ENCODE results near the gene GMEB2. TPM values are rescaled to one million over a fixed set of nuclear protein-coding genes. Genes with fewer than 3 reads are reported as not detected.
A peak's percentile ranks its signal among the peaks of the same experiment; 100 is the strongest.
"Not testable (repeated sequence)": the region's sequence is repeated elsewhere in the genome, so short reads cannot be mapped to it uniquely, and the experiment has no call there.

Gene GMEB2, protein sequence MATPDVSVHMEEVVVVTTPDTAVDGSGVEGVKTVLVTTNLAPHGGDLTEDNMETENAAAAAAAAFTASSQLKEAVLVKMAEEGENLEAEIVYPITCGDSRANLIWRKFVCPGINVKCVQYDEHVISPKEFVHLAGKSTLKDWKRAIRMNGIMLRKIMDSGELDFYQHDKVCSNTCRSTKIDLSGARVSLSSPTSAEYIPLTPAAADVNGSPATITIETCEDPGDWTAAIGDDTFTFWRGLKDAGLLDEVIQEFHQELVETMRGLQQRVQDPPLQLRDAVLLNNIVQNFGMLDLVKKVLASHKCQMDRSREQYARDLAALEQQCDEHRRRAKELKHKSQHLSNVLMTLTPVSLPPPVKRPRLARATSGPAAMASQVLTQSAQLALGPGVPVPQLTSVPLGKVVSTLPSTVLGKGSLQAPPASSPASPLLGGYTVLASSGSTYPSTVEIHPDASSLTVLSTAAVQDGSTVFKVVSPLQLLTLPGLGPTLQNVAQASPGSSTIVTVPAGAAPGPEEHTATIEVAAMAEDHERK
- total RNA-seq = 4.5 TPM

DNA sequence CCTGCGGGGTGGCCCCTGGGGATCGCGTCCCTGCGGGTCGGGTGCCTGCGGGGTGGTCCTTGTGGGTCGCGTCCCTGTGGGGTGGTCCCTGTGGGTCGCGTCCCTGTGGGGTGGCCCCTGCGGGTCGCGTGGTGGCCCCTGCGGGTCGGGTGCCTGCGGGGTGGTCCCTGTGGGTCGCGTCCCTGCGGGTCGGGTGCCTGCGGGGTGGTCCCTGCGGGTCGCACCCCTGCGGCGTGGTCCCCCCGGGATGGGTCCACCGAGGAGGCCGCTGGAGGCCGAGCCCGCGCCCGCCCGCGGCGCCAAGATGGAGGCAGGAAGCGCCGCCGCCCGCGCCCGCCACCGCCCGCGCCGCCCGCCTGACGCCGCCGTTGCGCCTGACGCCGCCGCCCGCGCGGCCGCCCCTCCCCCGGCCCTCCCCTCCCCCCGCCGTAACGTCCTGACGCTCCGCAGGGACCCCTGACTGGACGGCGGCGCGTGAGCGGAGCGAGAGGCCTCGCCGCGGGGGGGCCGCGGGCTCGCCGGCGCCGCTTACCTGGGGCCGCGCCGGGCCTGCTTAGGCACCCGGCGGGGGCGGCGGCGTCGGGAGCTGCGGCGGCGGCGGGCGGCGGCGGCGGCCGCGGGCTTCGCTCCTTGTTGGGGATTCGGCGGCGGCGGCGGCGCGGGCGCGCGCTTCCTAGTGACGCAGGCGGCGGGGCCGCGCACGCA is at the start of gene GMEB2:
TSS of gene GMEB2 (minus strand) at position 678 of the 705 bp plus-strand sequence. CDS start 7,704 bp downstream, outside the sequence.
- DNase-seq (ENCODE audit: low spot score) = peak; percentile 79
- ATAC-seq = peak; percentile 59

DNA sequence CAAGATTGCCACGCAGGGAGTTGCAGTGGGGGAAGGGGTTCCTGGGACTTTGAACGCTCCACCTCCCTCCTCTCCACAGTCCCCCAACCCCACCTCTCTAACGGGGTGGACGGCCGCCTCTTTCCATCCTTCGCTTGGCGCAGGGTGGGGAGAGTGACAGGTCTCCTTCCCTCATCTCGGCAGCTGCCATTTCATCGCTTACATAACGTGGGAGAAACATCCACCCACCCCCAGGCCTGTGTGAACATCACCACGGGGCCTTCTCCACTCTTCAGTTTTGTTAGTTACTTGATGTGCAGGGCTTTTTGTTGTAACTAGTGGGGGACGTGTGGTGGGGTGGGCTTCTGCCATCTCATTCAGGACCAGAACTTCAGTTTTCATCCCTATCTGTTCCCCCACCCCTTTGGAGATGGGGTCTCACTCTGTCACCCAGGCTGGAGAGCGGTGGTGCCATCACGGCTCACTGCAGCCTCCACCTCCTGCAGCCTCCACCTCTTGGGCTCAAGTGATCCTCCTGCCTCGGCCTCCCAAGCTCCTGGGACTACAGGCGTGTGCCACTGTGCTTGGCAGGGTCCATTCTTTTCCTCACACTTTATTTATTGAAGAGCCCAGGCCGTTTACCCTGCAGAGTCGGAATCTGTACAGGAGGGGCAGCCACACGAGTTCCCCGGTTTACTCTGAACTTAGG is 48.9 kb upstream of the GMEB2 start:
- ATAC-seq (no peak), DNase-seq (ENCODE audit: low spot score) (no peak)

GRCh38 chr20:63673951-63674350 is 47.0 kb upstream of the GMEB2 start:
- DNase-seq (ENCODE audit: low spot score) (no peak), ATAC-seq (no peak)

DNA sequence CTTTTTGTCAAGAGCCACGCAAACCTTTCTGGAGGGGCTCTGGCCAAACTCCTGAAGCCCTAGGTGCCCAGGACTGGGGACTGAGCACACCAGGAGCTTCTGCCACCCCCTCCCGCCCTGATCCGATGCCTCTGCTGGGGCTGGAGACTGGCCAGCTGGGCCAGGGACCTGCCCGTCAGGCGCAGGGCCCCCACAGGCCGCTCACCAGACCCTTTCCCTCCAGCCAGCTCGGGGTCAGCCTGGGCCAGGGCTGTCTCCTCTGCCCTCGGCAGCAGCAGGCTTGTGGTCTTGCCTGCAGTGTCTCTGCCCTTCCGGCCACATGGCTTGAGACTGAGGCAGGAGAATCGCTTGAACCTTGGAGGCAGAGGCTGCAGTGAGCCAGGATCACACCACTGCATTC is 45.8 kb upstream of the GMEB2 start:
- DNase-seq (ENCODE audit: low spot score) = no peak

DNA sequence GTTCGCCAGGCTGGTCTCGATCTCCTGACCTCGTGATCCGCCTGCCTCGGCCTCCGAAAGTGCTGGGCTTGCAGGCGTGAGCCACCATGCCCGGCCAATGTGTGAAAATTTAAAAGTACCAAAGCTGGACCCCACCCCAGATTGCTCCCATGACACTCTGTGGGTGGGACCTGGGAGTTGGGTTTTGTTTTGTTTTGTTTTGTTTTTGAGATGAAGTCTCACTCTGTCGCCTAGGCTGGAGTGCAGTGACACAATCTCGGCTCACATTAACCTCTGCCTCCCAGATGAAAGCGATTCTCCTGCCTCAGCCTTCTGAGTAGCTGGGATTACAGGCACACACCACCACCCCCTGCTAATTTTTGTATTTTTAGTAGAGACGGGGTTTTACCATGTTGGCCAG is 44.8 kb upstream of the GMEB2 start:
- not testable (repeated sequence) for ATAC-seq; DNase-seq (ENCODE audit: low spot score)

More for the DNA sequence above, 45.8 kb upstream of the GMEB2 start:
- peak; percentile 38 for ATAC-seq

- no peak for DNase-seq (ENCODE audit: low spot score)
- no peak for ATAC-seq
Measured at GRCh38 chr20:63668351-63668750, 41.5 kb upstream of the GMEB2 start.

DNA sequence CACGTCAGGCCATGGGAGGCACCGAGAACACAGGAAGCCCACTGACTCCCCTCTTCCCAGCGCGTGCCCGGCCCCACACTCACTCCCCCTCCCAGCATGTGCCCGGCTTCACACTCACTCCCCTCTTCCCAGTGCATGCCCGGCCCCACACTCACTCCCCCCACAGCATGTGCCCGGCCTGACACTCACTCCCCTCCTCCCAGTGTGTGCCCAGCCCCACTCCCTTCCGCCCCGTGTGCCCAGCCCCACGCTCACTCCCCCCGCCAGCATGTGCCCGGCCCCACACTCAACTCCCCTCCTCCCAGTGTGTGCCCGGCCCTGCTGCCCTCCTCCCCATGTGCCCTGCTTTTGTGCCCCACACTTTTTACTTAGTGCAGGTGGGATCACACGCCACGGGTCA is 41.0 kb upstream of the GMEB2 start:
- DNase-seq (ENCODE audit: low spot score) (no peak), ATAC-seq (no peak)

GRCh38 chr20:63665708-63666107 is 38.8 kb upstream of the GMEB2 start:
- ATAC-seq = no peak

GRCh38 chr20:63664861-63665594 is 38.1 kb upstream of the GMEB2 start:
- no peak for DNase-seq (ENCODE audit: low spot score)
- no peak for ATAC-seq

More at GRCh38 chr20:63665708-63666107, 38.8 kb upstream of the GMEB2 start:
- no peak for DNase-seq (ENCODE audit: low spot score)

DNA sequence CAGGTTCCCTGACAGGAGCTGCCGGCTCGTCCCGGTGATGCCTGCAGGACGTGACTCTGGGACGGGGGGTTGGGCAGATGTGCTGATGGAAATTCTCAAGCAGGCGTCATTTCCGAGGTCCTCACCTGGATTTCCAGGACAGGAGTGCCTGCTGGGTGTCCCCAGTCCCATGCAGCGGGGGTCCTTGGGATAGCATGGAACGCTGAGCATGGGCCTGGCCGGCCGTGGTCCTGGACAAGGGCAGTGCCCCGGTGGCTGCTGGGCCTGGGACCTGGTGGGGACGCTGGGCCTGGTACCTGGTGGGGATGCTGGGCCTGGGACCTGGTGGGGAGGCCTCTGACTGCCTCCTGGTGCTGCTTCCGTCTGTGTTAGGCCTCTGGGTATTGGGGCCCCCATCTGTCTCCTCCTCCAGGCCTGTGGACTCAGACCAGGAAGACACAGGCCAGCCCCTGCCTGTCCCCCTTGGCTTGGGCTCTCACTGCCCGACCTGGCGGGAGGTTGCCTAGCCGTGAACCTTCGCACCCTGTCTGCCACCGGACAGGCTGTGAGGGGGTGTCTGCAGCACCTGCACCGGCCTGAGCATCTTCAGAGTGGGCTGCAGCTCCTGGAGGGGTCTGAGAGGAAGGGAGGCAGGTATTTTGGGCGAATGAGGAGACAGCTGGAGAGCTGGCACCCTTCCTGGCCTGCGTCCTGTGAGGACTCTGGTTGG is 37.4 kb upstream of the GMEB2 start:
- ATAC-seq = no peak
- no peak for DNase-seq (ENCODE audit: low spot score)

GRCh38 chr20:63663332-63664066 is 36.6 kb upstream of the GMEB2 start:
- no peak for ATAC-seq

GRCh38 chr20:63662813-63663189 is 35.9 kb upstream of the GMEB2 start:
- ATAC-seq = no peak

More at GRCh38 chr20:63663332-63664066, 36.6 kb upstream of the GMEB2 start:
- no peak for DNase-seq (ENCODE audit: low spot score)

GRCh38 chr20:63661959-63662812 is 35.3 kb upstream of the GMEB2 start:
- DNase-seq (ENCODE audit: low spot score) (no peak), ATAC-seq (no peak)

More at GRCh38 chr20:63662813-63663189, 35.9 kb upstream of the GMEB2 start:
- DNase-seq (ENCODE audit: low spot score) = no peak

DNA sequence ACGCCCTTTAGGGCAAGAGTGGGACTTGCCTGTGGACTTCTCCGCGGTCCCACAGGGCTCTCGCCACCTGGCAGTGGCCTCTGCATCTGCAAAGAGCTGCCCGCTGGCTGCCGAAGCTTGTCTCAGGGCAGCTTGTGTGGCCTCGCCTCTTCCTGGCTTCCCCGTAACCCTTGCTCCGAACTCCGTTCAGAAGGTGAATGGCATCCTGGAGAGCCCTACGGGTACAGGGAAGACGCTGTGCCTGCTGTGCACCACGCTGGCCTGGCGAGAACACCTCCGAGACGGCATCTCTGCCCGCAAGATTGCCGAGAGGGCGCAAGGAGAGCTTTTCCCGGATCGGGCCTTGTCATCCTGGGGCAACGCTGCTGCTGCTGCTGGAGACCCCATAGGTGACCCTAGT is 34.2 kb upstream of the GMEB2 start:
- DNase-seq (ENCODE audit: low spot score) = no peak
- no peak for ATAC-seq

- ATAC-seq = no peak
- DNase-seq (ENCODE audit: low spot score) = no peak
Measured at GRCh38 chr20:63660622-63661021, 33.7 kb upstream of the GMEB2 start.

DNA sequence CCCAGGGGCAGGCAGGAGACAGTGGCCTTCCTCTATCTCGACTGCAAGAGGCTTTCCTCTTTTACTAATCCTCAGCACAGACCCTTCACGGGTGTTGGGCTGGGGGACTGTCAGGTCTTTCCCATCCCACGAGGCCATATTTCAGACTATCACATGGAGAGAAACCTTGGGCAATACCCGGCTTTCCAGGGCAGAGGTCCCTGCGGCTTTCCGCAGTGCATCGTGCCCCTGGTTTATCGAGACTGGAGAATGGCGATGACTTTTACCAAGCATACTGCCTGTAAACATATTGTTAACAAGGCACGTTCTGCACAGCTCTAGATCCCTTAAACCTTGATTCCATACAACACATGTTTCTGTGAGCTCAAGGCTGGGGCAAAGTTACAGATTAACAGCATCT is 33.3 kb upstream of the GMEB2 start:
- not testable (repeated sequence) for ATAC-seq

DNA sequence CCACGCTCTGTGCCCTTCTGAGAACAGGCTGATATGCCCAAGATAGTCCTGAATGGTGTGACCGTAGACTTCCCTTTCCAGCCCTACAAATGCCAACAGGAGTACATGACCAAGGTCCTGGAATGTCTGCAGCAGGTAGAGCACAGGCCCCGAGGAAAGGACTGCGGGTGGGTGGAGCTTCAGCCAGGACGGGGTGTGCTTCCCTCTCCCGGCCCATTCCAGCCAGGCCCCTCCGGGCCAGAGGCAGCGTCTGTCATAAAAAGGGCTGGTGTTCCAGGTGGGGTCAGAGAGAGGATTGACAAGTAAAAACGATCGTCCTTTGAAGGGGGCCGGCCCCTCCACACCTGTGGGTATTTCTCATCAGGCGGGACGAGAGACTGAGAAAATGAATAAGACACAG is 32.5 kb upstream of the GMEB2 start:
- DNase-seq (ENCODE audit: low spot score) = no peak
- no peak for ATAC-seq

More for the DNA sequence above, 33.3 kb upstream of the GMEB2 start:
- not testable (repeated sequence) for DNase-seq (ENCODE audit: low spot score)

DNA sequence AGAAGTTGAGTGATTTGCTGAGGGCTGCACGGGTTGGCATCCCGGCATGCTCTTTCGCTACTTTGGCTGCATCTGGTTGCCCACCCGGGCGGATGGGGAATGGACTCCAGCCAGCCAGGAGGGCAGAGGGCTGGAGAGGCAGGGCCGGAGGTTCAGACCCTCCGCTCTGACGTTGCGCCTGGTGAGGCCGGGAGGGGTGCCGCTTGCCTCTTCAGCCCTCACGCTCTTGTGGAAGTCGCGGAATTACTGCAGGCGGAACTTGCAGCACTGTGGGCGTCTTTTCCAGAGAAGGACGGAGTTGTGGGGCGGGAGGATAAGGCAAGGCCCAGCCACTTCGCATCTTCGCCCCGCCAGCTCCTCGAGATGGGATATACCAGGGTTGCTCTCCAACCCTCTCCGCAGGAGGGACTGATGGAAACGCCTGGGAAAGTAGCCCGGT is 31.9 kb upstream of the GMEB2 start:
- DNase-seq (ENCODE audit: low spot score) = no peak
- peak; percentile 26 for ATAC-seq

Data from left lobe of liver (tissue), 2 donors.